Measurements from ENCODE around the gene DND1. TPM values are rescaled to one million over a fixed set of nuclear protein-coding genes. Genes with fewer than 3 reads are reported as not detected.
"Not testable (repeated sequence)": the region's sequence is repeated elsewhere in the genome, so short reads cannot be mapped to it uniquely, and the experiment has no call there.

DND1 gene
- total RNA-seq, 1 donor from 2014 or later, result 5.4 TPM

DNA sequence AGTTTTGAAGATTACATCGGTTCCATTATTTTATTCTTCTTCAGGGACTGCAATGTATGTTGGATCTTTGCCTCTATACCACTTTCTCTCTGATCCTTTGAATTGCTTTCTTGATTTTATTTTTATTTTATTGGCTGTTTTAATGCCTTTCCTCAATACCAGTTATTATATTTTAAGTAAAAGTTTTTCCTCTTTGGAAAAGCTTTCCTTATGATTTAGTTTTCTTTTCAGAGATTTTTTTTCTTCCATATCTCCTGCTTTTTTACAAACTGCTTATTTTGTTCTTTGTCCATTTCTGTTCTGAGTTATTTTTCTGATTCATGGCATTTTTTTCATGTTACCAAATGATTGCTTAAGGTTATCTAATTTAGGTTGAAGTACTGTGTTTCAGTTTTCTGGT is 38.4 kb upstream of the DND1 start:
- peaks cover 8% of the 10 kb centered on the region for H3K4me1 Mint-ChIP-seq (ENCODE audit: low read depth, unreplicated experiment)
- H3K9me3 Mint-ChIP-seq (ENCODE audit: unreplicated experiment), result peaks cover 8% of the 10 kb centered on the region
- H3K4me3 Mint-ChIP-seq (ENCODE audit: unreplicated experiment), result peak overlapping the region; percentile 61
- TF ChIP-seq, protein P1, sequence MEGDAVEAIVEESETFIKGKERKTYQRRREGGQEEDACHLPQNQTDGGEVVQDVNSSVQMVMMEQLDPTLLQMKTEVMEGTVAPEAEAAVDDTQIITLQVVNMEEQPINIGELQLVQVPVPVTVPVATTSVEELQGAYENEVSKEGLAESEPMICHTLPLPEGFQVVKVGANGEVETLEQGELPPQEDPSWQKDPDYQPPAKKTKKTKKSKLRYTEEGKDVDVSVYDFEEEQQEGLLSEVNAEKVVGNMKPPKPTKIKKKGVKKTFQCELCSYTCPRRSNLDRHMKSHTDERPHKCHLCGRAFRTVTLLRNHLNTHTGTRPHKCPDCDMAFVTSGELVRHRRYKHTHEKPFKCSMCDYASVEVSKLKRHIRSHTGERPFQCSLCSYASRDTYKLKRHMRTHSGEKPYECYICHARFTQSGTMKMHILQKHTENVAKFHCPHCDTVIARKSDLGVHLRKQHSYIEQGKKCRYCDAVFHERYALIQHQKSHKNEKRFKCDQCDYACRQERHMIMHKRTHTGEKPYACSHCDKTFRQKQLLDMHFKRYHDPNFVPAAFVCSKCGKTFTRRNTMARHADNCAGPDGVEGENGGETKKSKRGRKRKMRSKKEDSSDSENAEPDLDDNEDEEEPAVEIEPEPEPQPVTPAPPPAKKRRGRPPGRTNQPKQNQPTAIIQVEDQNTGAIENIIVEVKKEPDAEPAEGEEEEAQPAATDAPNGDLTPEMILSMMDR (IDR thresholded peaks at IDR 0.05; ENCODE audit: partially characterized antibody, unreplicated experiment), result no peak
- H3K36me3 Mint-ChIP-seq (ENCODE audit: unreplicated experiment), result peaks cover 4% of the 10 kb centered on the region
- H3K27me3 Mint-ChIP-seq (ENCODE audit: unreplicated experiment), result peaks cover 12% of the 10 kb centered on the region
- no peak overlapping the region for H3K27ac Mint-ChIP-seq (ENCODE audit: unreplicated experiment)
- no peak for DNase-seq

DNA sequence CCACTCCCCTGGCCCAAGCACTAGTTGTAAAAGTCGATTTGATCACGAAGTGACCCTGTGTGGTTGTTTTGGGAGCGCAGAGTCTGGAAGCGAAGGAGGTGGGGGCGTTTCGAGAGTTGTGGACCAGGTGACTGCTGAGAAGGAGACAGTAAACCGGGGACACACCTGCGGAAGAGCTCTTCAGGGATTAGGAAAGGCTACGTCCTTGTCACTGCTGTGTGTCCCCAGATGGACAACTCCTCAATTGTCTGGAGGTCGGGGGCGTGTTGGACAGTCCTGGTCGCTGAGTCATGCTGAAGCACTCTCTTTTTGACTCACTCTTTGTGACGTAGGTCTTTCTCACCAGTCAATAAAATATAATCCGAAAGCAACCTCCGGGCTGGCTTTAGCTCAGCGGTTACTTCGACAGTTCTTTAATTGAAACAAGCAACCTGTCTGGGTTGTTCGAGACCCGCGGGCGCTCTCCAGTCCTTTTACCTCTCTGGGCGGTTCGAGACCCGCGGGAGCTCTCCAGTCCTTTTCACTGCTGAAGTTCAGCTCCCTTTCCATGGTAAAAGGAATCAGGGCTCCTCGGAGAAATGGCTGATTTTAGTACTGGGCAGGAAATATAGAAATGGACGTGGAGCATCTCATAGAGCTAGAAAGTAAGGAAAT is 37.6 kb upstream of the DND1 start:
- peaks cover 8% of the 10 kb centered on the region for H3K9me3 Mint-ChIP-seq (ENCODE audit: unreplicated experiment)
- TF ChIP-seq, protein P1 (IDR thresholded peaks at IDR 0.05; ENCODE audit: partially characterized antibody, unreplicated experiment), result no peak
- peak overlapping the region; percentile 91 for H3K4me3 Mint-ChIP-seq (ENCODE audit: unreplicated experiment)
- H3K27ac Mint-ChIP-seq (ENCODE audit: unreplicated experiment), result peak overlapping the region; percentile 89
- peak; percentile 70 for DNase-seq
- H3K4me1 Mint-ChIP-seq (ENCODE audit: low read depth, unreplicated experiment), result peaks cover 8% of the 10 kb centered on the region
- H3K27me3 Mint-ChIP-seq (ENCODE audit: unreplicated experiment), result peaks cover 12% of the 10 kb centered on the region
- H3K36me3 Mint-ChIP-seq (ENCODE audit: unreplicated experiment), result peaks cover 4% of the 10 kb centered on the region

DNA sequence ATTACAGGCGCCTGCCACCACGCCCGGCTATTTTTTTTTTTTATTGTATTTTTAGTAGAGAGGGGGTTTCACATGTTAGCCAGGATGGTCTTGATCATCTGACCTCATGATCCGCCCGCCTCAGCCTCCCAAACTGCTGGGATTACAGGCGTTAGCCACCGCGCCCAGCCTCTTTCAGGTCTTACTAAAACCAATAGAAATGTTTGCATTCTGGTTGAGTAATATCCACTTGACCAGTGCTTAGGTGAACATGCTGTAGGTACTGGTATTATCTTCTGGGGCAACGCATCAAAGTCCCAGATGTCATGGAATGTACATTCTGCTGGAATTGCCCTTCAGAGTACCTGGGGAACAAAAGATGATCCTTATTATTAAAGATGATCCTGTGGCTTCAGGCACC is 35.4 kb upstream of the DND1 start:
- not testable (repeated sequence) for DNase-seq; H3K27ac Mint-ChIP-seq (ENCODE audit: unreplicated experiment); H3K36me3 Mint-ChIP-seq (ENCODE audit: unreplicated experiment); H3K4me1 Mint-ChIP-seq (ENCODE audit: low read depth, unreplicated experiment); H3K4me3 Mint-ChIP-seq (ENCODE audit: unreplicated experiment); H3K9me3 Mint-ChIP-seq (ENCODE audit: unreplicated experiment)
- H3K27me3 Mint-ChIP-seq (ENCODE audit: unreplicated experiment), result peaks cover 14% of the 10 kb centered on the region

DNA sequence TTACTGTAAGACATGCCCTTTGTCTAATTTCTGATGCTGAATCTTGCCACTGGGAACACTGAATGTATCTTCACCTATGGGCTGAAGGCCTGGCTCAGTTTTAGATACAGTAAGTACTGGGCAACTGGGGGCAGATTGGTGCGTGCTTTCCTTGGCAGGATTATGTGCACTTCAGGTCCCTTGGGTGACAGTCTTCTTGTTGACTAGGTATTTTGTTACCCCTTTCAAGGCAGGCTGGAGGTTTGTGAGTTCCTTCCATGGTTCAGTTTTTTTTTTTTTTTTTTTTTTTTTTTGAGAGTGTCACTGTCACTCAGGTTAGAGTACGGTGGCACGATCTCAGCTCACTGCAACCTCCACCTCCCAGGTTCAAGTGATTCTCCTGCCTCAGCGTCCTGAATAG is 34.4 kb upstream of the DND1 start:
- peaks cover 8% of the 10 kb centered on the region for H3K9me3 Mint-ChIP-seq (ENCODE audit: unreplicated experiment)
- no peak overlapping the region for H3K27ac Mint-ChIP-seq (ENCODE audit: unreplicated experiment)
- TF ChIP-seq, protein P1 (IDR thresholded peaks at IDR 0.05; ENCODE audit: partially characterized antibody, unreplicated experiment), result no peak
- H3K27me3 Mint-ChIP-seq (ENCODE audit: unreplicated experiment), result peaks cover 14% of the 10 kb centered on the region
- peaks cover 8% of the 10 kb centered on the region for H3K4me1 Mint-ChIP-seq (ENCODE audit: low read depth, unreplicated experiment)
- H3K36me3 Mint-ChIP-seq (ENCODE audit: unreplicated experiment), result peaks cover 4% of the 10 kb centered on the region
- H3K4me3 Mint-ChIP-seq (ENCODE audit: unreplicated experiment), result no peak overlapping the region
- no peak for DNase-seq

DNA sequence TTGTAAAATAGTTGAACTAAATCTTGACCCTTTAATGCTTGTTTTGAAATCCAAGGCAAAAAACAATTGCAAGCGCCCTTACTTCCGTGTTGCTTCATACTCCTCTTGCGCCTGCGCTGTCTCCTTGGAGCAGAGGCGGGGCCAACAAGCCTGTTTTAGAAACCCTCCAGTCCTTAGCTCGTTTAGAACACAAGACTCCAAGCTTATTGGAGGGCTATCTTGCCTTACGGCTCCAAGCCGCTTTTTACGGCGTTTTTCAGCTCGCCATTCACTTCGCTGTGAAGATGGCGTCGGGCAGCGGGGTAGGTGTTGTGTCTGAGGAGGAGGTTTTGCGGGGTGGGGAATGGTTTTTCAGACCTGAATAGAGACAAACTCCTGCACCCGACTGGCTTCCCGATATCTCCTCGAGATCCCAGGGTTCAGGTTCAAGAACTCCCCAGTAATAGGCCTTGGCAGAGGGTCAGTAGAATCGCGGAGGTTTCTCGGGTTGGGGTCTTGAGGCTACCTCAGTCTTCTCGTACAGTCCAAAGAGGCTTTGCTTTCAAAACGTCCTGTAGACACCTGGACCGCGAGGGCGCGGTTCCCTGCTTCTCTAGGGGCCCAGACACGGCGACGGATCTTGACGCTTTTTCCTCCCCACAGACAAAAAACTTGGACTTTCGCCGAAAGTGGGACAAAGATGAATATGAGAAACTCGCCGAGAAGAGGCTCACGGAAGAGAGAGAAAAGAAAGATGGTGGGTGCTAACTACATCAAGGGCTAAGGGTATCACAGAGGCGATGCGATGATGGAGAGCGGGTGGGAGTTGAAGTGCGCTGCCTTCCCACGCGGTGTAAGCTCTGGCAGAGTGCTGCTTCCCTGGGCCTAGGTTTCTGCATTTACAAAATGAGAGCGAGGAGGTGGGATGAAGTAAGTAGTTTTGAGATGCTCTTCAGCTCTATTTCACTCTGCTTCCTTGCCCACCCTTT is 27.1 kb upstream of the DND1 start, which contains the start of gene ZMAT2:
ZMAT2 (plus strand) TSS at position 271 of the 968 bp plus-strand sequence; CDS start at position 285, 14 bp downstream.
- H3K27ac Mint-ChIP-seq (ENCODE audit: unreplicated experiment), result peak within 1 kb of the TSS; percentile 93
- TF ChIP-seq, protein P1 (IDR thresholded peaks at IDR 0.05; ENCODE audit: partially characterized antibody, unreplicated experiment), result no peak
- DNase-seq, result peak; percentile 91
- peaks cover 8% of the 10 kb centered on the region for H3K36me3 Mint-ChIP-seq (ENCODE audit: unreplicated experiment)
- peaks cover 6% of the 10 kb centered on the region for H3K27me3 Mint-ChIP-seq (ENCODE audit: unreplicated experiment)
- H3K4me1 Mint-ChIP-seq (ENCODE audit: low read depth, unreplicated experiment), result peaks cover 8% of the 10 kb centered on the region
- peak within 1 kb of the TSS; percentile 99 for H3K4me3 Mint-ChIP-seq (ENCODE audit: unreplicated experiment)
- H3K9me3 Mint-ChIP-seq (ENCODE audit: unreplicated experiment), result peaks cover 3% of the 10 kb centered on the region
